ENCODE measurements around the gene SERPINA10.
"Not testable (repeated sequence)": the region's sequence is repeated elsewhere in the genome, so short reads cannot be mapped to it uniquely, and the experiment has no call there.

SERPINA10 gene

GRCh38 chr14:94313991-94314655 lies 21.1 kb upstream of the SERPINA10 start:
- no peak for DNase-seq

GRCh38 chr14:94312481-94313246 lies 19.6 kb upstream of the SERPINA10 start:
- no peak for DNase-seq

- no peak for DNase-seq
Measured at GRCh38 chr14:94310248-94310647, 17.2 kb upstream of the SERPINA10 start.

GRCh38 chr14:94309721-94310120 lies 16.7 kb upstream of the SERPINA10 start:
- DNase-seq: no peak

GRCh38 chr14:94307410-94307992 lies 14.4 kb upstream of the SERPINA10 start:
- no peak for DNase-seq

GRCh38 chr14:94306047-94306978 lies 13.2 kb upstream of the SERPINA10 start:
- DNase-seq: no peak

GRCh38 chr14:94305620-94306019 lies 12.6 kb upstream of the SERPINA10 start:
- no peak for DNase-seq

GRCh38 chr14:94304243-94304642 lies 11.2 kb upstream of the SERPINA10 start:
- DNase-seq: no peak

- DNase-seq: no peak
Measured at GRCh38 chr14:94303111-94303510, 10.0 kb upstream of the SERPINA10 start.

GRCh38 chr14:94298130-94298529 lies 5.1 kb upstream of the SERPINA10 start:
- no peak for DNase-seq

GRCh38 chr14:94296181-94296545 lies 3.1 kb upstream of the SERPINA10 start:
- DNase-seq: not testable (repeated sequence)

- DNase-seq: no peak
Measured at GRCh38 chr14:94295360-94296180, 2.5 kb upstream of the SERPINA10 start.

- no peak for DNase-seq
Measured at GRCh38 chr14:94293578-94293924, 483 bp upstream of the SERPINA10 start.

- DNase-seq: no peak
Measured at GRCh38 chr14:94292526-94292871, 569 bp downstream of the SERPINA10 start.

GRCh38 chr14:94291906-94292525 lies 1.1 kb downstream of the SERPINA10 start:
- DNase-seq: no peak

GRCh38 chr14:94291159-94291905 lies 1.7 kb downstream of the SERPINA10 start:
- DNase-seq: no peak

GRCh38 chr14:94290197-94290596 lies 2.9 kb downstream of the SERPINA10 start:
- DNase-seq: no peak

- DNase-seq: no peak
Measured at GRCh38 chr14:94288610-94289465, 4.2 kb downstream of the SERPINA10 start.

GRCh38 chr14:94285158-94285557 lies 7.9 kb downstream of the SERPINA10 start:
- DNase-seq: no peak

GRCh38 chr14:94284221-94284620 lies 8.8 kb downstream of the SERPINA10 start:
- DNase-seq: no peak
